Stimulated activated CD8-positive, alpha-beta memory T cell treated with anti-CD3 and anti-CD28 coated beads, Interleukin-2, amount 100 ng/mL, for 1 hour (primary cell): ENCODE data around the gene NPM3.

Source experiments
- DNase-seq, 2 donors: peaks; one replicate each; pipeline ENCODE4 v3.0.0-alpha.2; 2020; ENCODE audit warnings: low read depth in 2 of 2

The NPM3 gene

GRCh38 chr10:101774589-101775272 is 8.5 kb downstream of the NPM3 start:
- no peak for DNase-seq

DNA sequence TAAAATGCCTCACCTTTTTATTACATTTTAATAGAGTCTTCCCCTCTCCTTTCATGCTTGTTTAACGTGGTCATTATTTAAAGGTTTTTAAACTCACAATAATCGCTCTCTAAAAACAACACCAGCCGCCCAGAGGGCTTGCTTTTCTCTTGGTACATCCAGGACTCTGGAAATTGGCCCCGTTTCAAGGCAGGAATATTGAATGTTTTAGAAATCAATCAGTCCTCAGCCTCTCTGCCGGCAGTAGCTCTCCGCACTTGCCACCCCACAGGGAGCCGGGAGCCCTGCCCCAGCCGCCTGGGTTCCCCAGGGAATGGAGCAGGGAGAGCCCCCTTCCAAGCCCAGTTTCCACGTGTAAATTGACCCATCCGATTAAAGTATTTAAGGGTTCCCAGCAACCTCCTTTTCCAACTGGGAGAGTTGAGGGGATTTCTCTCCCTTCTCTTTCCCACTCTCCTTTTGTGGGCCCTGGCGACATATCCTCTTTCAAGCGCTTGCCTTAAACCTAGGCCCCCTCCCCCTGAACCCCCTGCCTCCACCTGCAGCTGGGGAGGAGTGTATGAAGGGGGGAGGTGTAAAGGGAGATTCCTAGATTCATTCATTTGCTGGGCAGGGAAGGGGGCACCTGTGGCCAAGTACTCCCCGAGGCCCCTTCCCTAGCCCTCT is 9.2 kb downstream of the NPM3 start:
- DNase-seq: no peak

DNA sequence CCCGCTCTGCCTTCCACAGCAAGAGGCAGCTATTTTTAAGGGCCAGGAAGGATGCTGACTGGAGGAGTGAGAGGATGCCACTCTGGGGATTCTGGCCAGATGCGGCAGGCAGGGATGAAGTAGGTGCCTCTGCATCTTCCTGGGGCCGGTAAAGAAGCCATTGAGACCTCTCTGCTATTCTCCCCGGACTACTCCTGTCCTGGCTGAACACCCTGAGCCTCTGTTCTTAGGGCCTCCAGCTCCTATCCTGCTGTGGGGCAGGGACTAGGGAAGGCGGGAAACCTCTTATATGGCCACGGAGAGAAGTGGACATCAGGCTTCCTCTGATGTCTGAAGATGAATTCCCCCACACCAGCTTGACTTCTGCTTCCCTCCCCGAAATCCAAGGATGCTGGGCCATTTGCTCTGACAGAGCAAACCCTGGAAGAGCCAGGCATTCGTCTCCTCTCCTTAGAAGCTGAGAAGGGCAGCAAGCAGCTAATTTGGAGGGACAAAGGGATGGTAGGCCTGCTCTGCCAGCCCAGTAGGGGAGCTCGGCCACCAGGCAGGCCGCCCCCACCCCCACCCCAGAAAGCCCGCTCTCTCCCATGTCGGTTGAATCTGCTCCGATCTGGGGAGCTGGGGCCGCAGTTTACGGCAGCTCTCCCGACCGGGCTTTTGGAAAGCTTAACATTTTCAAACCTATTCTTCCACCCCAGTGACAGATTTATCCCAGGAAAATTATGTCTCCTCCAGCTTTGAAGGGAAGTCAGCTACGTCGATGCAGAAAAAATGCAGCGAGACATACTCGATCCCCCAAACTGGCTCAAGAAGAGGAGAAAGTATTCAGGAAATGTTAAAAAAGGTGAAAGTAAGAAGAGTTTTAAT is 10.1 kb downstream of the NPM3 start:
- DNase-seq: no peak

DNA sequence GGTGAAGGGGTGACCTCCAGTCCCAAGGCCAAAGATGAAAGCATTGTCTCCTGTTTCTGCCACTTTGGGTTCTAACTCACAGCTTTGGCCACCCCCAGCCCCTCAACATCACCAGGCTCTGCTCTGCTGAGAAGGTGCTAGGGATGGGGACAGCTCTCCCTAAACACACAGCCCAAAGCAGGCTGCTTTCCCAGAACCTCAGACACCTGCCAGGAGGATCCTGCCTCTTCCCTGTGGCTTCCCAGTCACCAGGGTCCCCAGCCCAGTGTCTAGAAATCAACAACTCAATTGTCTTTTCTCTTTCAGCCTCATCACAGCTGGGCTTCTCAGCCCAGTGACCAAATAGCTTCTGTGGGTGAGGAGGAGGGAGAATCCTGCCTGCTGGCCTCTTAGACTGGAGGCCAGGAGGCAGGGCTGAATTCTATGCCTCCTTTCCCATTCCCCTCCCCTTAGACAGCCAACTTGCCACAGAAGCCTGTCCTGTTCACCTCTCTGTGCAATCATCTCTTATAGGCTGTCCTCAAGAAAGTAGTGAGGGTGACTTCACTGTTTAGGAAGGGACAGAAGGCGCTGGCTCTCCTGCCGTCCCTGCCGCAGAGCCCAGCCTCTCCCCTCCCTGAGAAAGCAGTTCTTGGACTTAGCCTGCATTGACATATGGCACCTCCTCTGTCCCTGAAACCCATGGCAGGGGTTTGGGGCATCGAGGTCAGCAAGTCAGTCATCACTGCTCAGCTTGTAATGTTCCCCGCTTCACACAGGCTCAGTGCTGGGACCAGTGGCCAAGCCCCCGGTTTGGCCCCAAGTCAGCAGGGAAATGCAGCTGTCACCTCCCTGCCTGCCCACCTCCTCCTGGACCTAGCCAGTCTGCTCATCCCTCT is 11.0 kb downstream of the NPM3 start:
- DNase-seq: no peak

GRCh38 chr10:101771380-101771779 is 11.9 kb downstream of the NPM3 start:
- DNase-seq: no peak

GRCh38 chr10:101770331-101771215 is 12.7 kb downstream of the NPM3 start:
- no peak for DNase-seq

- DNase-seq: no peak
Measured at GRCh38 chr10:101769541-101770180, 13.6 kb downstream of the NPM3 start.

DNA sequence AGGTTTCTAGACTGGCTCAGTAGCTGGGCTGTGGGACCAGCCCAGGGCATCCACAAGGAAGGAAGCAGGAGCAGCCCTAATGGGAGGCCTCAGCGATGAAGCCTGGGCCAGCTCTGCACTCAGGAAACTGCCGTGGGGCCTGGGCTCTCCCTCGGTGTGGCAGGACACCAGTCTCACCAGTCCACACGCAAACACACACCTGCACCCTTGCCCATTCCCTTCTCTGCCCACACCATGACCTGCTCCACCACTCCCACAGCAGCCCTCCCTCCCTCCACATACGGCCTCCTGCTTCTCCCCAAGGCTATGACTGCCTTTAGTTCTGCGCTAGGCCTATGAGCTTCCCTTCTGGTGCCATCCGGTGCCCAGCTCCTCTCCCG is 14.5 kb downstream of the NPM3 start:
- no peak for DNase-seq

GRCh38 chr10:101767966-101768790 is 15.1 kb downstream of the NPM3 start:
- DNase-seq: no peak

- DNase-seq: no peak
Measured at GRCh38 chr10:101767600-101767945, 15.7 kb downstream of the NPM3 start.

DNA sequence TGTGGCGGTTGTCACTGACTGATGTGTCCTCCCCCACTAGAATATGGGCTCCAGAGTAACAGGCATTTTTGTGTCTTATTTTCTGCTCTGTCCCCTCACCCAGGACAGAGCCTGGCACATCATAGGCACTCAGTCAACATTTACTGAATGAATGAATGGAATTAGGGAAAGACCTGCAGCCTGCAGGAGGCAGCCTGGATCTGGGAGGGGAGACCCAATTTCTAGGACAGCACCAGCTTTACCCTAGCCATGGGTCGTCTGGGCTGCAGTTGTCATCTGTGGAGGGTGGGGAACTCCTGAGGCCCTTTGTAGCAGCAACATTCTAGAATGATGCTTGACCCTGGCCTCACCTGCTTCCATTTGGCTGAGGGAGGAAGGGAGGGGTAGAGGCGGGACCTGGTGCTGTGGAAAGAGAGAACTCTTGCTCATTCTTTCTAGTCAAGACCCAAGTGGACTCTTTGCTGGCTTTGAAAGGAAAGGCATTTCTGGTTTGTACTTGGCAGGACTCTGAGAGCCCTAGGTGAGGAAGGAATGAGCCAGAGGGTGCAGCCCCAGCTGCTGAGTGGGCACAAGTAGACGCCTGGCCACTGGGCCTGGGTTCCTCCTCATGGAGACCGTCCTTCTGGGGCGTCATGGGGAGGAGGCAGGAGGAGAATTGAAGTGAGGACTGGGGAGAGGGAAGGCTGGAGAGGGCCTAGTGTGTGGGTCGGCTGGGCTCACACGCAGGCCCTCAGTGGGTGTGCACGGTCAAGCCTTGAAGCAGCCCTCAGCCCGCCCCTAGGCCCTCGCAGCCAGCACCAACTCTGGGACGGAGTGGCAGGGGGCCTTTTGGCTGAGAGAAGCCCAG is 16.3 kb downstream of the NPM3 start:
- no peak for DNase-seq

GRCh38 chr10:101766306-101766705 is 16.9 kb downstream of the NPM3 start:
- DNase-seq: no peak

DNA sequence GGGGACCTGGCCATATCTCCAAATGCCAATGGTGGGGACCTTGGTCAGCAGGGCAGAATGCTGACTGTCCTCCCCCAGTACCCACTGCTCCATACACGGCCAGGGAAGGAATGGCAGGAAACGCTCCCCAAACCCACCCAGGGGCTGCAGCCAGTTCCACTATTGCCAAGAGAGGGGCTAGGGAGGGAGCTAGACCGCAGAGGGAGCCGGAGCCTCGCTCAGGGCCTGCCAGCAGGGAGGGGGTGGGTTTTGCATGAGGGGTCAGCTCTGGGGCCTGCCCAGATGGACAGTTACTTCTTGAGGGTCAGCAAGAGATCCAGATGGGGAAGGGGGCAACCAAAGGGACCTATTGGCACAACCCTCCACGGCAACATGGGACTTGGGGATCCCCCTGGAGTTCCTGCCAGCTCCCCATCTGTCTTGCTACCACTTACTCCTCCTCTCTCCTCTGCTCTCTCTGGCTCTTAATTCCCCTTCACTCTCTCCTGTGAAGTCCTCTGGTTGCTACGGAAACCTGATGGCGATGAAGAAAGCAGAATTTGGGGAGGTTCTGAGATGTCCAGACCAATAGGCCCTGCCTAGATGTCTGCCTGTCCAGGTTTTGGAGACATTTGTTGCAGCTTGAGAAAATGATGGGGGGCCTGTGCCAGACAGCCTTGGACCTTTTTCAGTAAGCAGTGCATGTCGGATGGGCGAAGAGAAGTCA is 20.0 kb downstream of the NPM3 start:
- no peak for DNase-seq

GRCh38 chr10:101762736-101763135 is 20.5 kb downstream of the NPM3 start:
- DNase-seq: no peak

DNA sequence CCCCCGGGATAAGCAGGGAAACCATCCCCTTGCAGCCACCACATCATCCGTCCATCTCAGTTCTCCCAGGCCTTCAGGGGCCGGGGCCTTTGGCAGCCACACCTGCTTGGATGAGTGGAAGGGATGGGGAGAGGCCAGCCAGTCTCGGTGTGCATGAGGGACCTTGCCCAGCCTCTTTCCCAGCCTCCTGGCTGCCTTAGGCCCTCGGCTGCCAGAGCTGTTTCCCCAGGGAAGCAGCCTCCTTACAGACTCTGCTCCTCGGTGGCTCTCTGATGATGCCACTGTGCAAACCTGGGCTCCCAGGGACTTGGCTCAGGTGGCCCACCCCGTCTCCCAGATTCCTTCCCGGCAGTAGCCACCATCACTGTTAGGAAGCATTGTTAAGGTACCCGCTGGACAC is 22.0 kb downstream of the NPM3 start:
- DNase-seq: no peak

GRCh38 chr10:101760510-101760909 is 22.7 kb downstream of the NPM3 start:
- no peak for DNase-seq

GRCh38 chr10:101759309-101760247 is 23.7 kb downstream of the NPM3 start:
- no peak for DNase-seq
